Mesendoderm (in vitro differentiated cells): Measurements from ENCODE around the gene OXSR1.

Source experiments
- DNase-seq: peaks from one replicate; pipeline ENCODE4 v3.0.0; 2013
- H2AK5ac ChIP-seq: 2 replicates; pipeline ENCODE4 v1.6.1; 2013; ENCODE audit warnings: low read length, inconsistent platforms
- H2BK120ac ChIP-seq: 2 replicates; pipeline ENCODE4 v1.6.1; 2013; ENCODE audit warnings: low read depth, mild to moderate bottlenecking, low read length, moderate library complexity, mixed read lengths
- H2BK15ac ChIP-seq: replicated peaks from 2 replicates; pipeline ENCODE4 v1.6.1; 2013; ENCODE audit warnings: low read depth, mild to moderate bottlenecking, moderate library complexity
- H2BK5ac ChIP-seq: 2 replicates; pipeline ENCODE4 v1.6.1; 2013; ENCODE audit warnings: low read length, inconsistent platforms
- H3K18ac ChIP-seq: 2 replicates; pipeline ENCODE4 v1.6.1; 2013; ENCODE audit warnings: mild to moderate bottlenecking, low read length, mixed read lengths
- H3K23ac ChIP-seq: one replicate; pipeline ENCODE4 v1.6.1; 2013; ENCODE audit warnings: low read length
- H3K27ac ChIP-seq: 2 replicates; pipeline ENCODE4 v1.5.1; 2013; ENCODE audit warnings: low read depth, mild to moderate bottlenecking, inconsistent platforms, low read length, moderate library complexity
- H3K27me3 ChIP-seq: 2 replicates; pipeline ENCODE4 v1.6.1; 2013; ENCODE audit warnings: low read length, control low read depth, mild to moderate bottlenecking, inconsistent platforms; ENCODE audit not compliant: insufficient read depth, poor library complexity
- H3K36me3 ChIP-seq: 2 replicates; pipeline ENCODE4 v1.6.1; 2013; ENCODE audit warnings: low read length, inconsistent platforms; ENCODE audit not compliant: control insufficient read depth, insufficient read depth
- H3K4ac ChIP-seq: one replicate; pipeline ENCODE4 v1.6.1; 2013; ENCODE audit warnings: low read depth, mild to moderate bottlenecking, low read length, moderate library complexity
- H3K4me1 ChIP-seq: 2 replicates; pipeline ENCODE4 v1.6.1; 2013; ENCODE audit warnings: low read depth, low read length, inconsistent platforms; ENCODE audit not compliant: control insufficient read depth
- H3K4me2 ChIP-seq: 2 replicates; pipeline ENCODE4 v1.6.1; 2013; ENCODE audit warnings: low read length
- H3K4me3 ChIP-seq: 2 replicates; pipeline ENCODE4 v1.5.1; 2013; ENCODE audit warnings: mild to moderate bottlenecking, low read length
- H3K56ac ChIP-seq: one replicate; pipeline ENCODE4 v1.6.1; 2013; ENCODE audit warnings: low read length
- H3K79me1 ChIP-seq: 2 replicates; pipeline ENCODE4 v1.6.1; 2013; ENCODE audit warnings: low read length, inconsistent platforms
- H3K79me2 ChIP-seq: 2 replicates; pipeline ENCODE4 v1.6.1; 2013; ENCODE audit warnings: mild to moderate bottlenecking, low read length; ENCODE audit not compliant: control insufficient read depth, insufficient read depth
- H3K9ac ChIP-seq: 2 replicates; pipeline ENCODE4 v1.6.1; 2013; ENCODE audit warnings: low read length, inconsistent platforms
- H4K5ac ChIP-seq: one replicate; pipeline ENCODE4 v1.6.1; 2013; ENCODE audit warnings: low read length
- H4K8ac ChIP-seq: one replicate; pipeline ENCODE4 v1.6.1; 2013; ENCODE audit warnings: low read depth, mild to moderate bottlenecking, control low read depth, low read length, moderate library complexity
- WGBS: extraction: QIAGEN DNeasy Blood & Tissue Kit; methylation state at CpG from one replicate; pipeline ENCODE4 v1.1.7; 2013; ENCODE audit warnings: low lambda C conversion rate, missing lambda C conversion rate; ENCODE audit not compliant: insufficient coverage; ENCODE audit errors: extremely low coverage; 5-methylcytosine and 5-hydroxymethylcytosine counted together

Gene OXSR1

DNA sequence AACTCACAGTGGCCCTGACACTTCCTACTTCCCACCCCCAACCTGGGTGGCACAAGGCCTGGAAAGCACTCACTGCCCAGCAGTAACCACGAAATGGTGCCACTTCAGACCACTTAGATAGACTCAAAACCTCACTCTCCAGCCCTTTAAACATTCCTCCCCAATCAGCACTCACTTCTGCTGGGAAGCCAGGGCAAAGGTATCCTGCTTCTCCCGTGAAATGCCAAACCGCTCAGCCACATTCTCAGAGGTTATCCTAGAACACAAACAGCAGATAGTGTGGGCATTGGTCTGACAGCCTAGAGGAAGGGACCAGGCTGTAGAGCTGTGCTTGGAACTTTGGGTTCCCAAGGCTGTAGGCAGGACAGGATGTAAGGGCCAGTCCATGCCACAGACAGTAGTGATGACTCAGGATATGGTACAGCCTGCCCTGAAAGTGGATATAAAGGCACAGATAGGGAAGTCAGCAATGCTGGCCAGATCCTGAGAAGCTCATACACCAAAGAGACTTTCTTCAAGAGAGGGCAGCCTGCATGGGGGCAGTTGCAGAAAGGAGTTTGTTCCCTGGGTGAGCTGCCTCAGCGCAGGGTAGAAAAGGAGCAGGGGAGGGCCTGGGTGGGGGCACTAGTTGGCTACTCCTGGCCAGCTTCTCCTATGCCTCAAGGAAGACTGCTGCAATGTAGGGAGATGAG lies 37.6 kb upstream of the OXSR1 start:
- Histone ChIP-seq H2AK5ac (no peak overlapping the region), H3K4me1 (no peaks in the 10 kb centered on the region), H2BK5ac (no peak overlapping the region), H3K56ac (no peak overlapping the region), H3K79me1 (no peaks in the 10 kb centered on the region), H2BK120ac (no peak overlapping the region), H3K9ac (no peak overlapping the region), H4K8ac (no peak overlapping the region), H2BK15ac (no peak overlapping the region), H3K4ac (no peak overlapping the region), H3K79me2 (no peaks in the 10 kb centered on the region), H3K4me3 (no peak overlapping the region), H4K5ac (no peak overlapping the region), H3K23ac (no peak overlapping the region), H3K27me3 (no peaks in the 10 kb centered on the region), H3K36me3 (peaks cover 26% of the 10 kb centered on the region), H3K27ac (no peak overlapping the region), H3K18ac (no peak overlapping the region), H3K4me2 (no peak overlapping the region)
- no peak for DNase-seq
- no CpG with 5 or more reads among the region's 4 CpGs for WGBS

- H3K36me3 ChIP-seq = peaks cover 23% of the 10 kb centered on the region
- H2BK15ac ChIP-seq = no peak overlapping the region
- H3K4me2 ChIP-seq = no peak overlapping the region
- H3K18ac ChIP-seq = no peak overlapping the region
- no CpG with 5 or more reads among the region's 1 CpG for WGBS
- no peak overlapping the region for H3K23ac ChIP-seq
- H2BK5ac ChIP-seq = no peak overlapping the region
- H3K79me1 ChIP-seq = no peaks in the 10 kb centered on the region
- no peak for DNase-seq
- H4K5ac ChIP-seq = no peak overlapping the region
- no peak overlapping the region for H3K9ac ChIP-seq
- H3K56ac ChIP-seq = no peak overlapping the region
- no peak overlapping the region for H3K4ac ChIP-seq
- H3K27me3 ChIP-seq = no peaks in the 10 kb centered on the region
- H4K8ac ChIP-seq = no peak overlapping the region
- H2AK5ac ChIP-seq = no peak overlapping the region
- H3K4me3 ChIP-seq = no peak overlapping the region
- H2BK120ac ChIP-seq = no peak overlapping the region
- H3K27ac ChIP-seq = no peak overlapping the region
- no peaks in the 10 kb centered on the region for H3K79me2 ChIP-seq
- no peaks in the 10 kb centered on the region for H3K4me1 ChIP-seq
Observed at GRCh38 chr3:38128303-38128655, 37.1 kb upstream of the OXSR1 start.

DNA sequence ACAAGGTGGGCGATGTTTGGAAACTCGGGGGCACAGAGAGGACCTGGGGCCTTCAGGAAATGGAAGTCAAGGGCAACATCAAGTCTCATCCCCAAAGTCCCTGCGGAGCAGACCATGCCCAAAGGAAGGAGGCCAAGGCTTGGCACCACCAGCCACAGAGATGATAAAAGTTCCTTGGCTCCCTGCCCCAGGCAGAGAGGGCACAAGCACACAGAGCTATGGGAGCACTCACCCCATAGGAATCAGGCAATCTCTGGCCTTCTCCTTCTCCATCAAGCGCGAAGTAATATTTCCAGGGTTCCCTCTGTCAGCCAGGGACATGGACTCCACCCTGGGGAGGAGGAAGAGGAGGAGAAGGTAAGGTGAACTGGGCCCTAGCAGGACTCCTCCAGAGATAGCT lies 36.3 kb upstream of the OXSR1 start:
- no peak overlapping the region for H3K4me2 ChIP-seq
- no peak overlapping the region for H3K4ac ChIP-seq
- H3K27ac ChIP-seq = no peak overlapping the region
- no peak overlapping the region for H4K5ac ChIP-seq
- peaks cover under 1% of the 10 kb centered on the region for H3K79me1 ChIP-seq
- H3K9ac ChIP-seq = no peak overlapping the region
- no peak for DNase-seq
- no peak overlapping the region for H3K56ac ChIP-seq
- H3K4me3 ChIP-seq = no peak overlapping the region
- H3K23ac ChIP-seq = no peak overlapping the region
- no peak overlapping the region for H2BK15ac ChIP-seq
- no peaks in the 10 kb centered on the region for H3K4me1 ChIP-seq
- no peaks in the 10 kb centered on the region for H3K79me2 ChIP-seq
- H3K18ac ChIP-seq = no peak overlapping the region
- WGBS = no CpG with 5 or more reads among the region's 5 CpGs
- no peak overlapping the region for H2BK5ac ChIP-seq
- H3K36me3 ChIP-seq = peaks cover 23% of the 10 kb centered on the region
- no peak overlapping the region for H4K8ac ChIP-seq
- no peak overlapping the region for H2BK120ac ChIP-seq
- no peaks in the 10 kb centered on the region for H3K27me3 ChIP-seq
- H2AK5ac ChIP-seq = no peak overlapping the region

DNA sequence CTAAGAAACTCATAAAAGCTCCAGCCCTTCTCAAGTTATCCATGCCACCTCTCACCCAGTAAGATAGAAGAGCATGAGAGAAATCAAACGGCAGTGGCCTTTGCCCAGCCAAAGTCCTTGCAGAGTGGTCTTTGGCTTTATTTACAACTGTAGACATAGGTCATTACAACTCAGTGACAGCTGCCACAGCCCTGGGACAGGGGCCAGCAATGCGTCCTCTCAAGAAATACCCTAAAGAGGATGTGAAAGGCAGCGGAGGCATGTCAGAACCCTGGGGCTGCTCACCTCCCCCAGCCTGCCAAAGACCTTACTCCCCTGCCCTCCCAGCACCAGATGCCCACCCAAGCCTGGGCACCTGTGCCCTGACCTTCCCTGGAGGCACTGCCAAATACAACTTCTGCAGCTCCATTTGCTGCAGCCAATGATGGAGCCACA lies 34.7 kb upstream of the OXSR1 start:
- H3K4me3 ChIP-seq = no peak overlapping the region
- H2AK5ac ChIP-seq = no peak overlapping the region
- H3K27me3 ChIP-seq = no peaks in the 10 kb centered on the region
- no peaks in the 10 kb centered on the region for H3K79me2 ChIP-seq
- WGBS = no CpG with 5 or more reads among the region's 3 CpGs
- no peak for DNase-seq
- no peaks in the 10 kb centered on the region for H3K4me1 ChIP-seq
- H3K27ac ChIP-seq = no peak overlapping the region
- no peak overlapping the region for H3K9ac ChIP-seq
- no peak overlapping the region for H3K18ac ChIP-seq
- H4K8ac ChIP-seq = no peak overlapping the region
- peaks cover 4% of the 10 kb centered on the region for H3K79me1 ChIP-seq
- H4K5ac ChIP-seq = no peak overlapping the region
- no peak overlapping the region for H2BK15ac ChIP-seq
- H2BK120ac ChIP-seq = no peak overlapping the region
- H3K4me2 ChIP-seq = no peak overlapping the region
- no peak overlapping the region for H2BK5ac ChIP-seq
- no peak overlapping the region for H3K23ac ChIP-seq
- peaks cover 23% of the 10 kb centered on the region for H3K36me3 ChIP-seq
- H3K56ac ChIP-seq = no peak overlapping the region
- H3K4ac ChIP-seq = no peak overlapping the region

GRCh38 chr3:38131621-38132369 lies 33.5 kb upstream of the OXSR1 start:
- H2BK5ac ChIP-seq = no peak overlapping the region
- no peak overlapping the region for H3K23ac ChIP-seq
- no peak overlapping the region for H3K9ac ChIP-seq
- H2AK5ac ChIP-seq = no peak overlapping the region
- H3K56ac ChIP-seq = no peak overlapping the region
- no peak overlapping the region for H3K4ac ChIP-seq
- no peak overlapping the region for H2BK120ac ChIP-seq
- no peak overlapping the region for H4K8ac ChIP-seq
- H2BK15ac ChIP-seq = no peak overlapping the region
- H3K79me1 ChIP-seq = peaks cover 10% of the 10 kb centered on the region
- no peak overlapping the region for H4K5ac ChIP-seq
- H3K79me2 ChIP-seq = peaks cover 7% of the 10 kb centered on the region
- no peaks in the 10 kb centered on the region for H3K4me1 ChIP-seq
- H3K36me3 ChIP-seq = peaks cover 14% of the 10 kb centered on the region
- peak; percentile 74 for DNase-seq
- WGBS = no CpG with 5 or more reads among the region's 6 CpGs
- H3K27me3 ChIP-seq = no peaks in the 10 kb centered on the region
- no peak overlapping the region for H3K18ac ChIP-seq
- H3K4me3 ChIP-seq = no peak overlapping the region
- no peak overlapping the region for H3K4me2 ChIP-seq
- H3K27ac ChIP-seq = no peak overlapping the region
